ENCODE data around the gene MYF6.

- TF ChIP-seq POLR2A (IDR thresholded peaks at IDR 0.05; ENCODE audit: low read length): no peak
- no peak for TF ChIP-seq GATA1 (IDR thresholded peaks at IDR 0.05; ENCODE audit: low read depth, low read length)
These were observed 9.2 kb upstream of the MYF6 start for GRCh38 chr12:80698256-80698655.
